ENCODE measurements around the gene COL8A2. TPM values are rescaled to one million over a fixed set of nuclear protein-coding genes. Genes with fewer than 3 reads are reported as not detected.

COL8A2 gene
- total and polyA plus RNA-seq, 2 donors (not counting 3 experiments of a cell fraction or from before 2014, with no cell fraction given), result 1.2 to 1.3 TPM

DNA sequence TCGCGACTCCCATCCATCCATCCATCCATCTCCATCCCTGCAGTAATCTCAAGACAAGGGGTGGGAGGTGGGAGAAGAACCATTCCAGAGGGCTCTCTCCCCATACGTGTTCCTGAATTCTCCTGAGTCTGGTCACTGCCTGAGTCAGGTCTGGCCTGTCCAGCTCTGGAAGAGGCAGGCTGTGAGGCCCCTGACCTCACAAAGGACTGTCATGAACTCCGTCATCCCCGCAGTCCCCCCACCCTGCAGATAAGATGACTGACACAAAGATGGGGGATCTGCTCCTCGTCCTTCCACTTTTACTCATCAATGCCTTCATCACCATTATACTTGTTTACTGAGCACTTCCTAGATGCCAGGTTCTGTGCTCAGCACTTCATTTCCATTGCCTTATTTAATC is 29.3 kb upstream of the COL8A2 start:
- no peaks in the 10 kb centered on the region for H3K9me1 ChIP-seq (replicated peaks; ENCODE audit: control insufficient read depth, extremely low read depth, insufficient read depth, low read length)
- intact Hi-C loops (cut with micrococcal nuclease), result no loop called here
- H3K79me2 ChIP-seq (ENCODE audit: control insufficient read depth, insufficient read depth, low read length), result peaks cover 34% of the 10 kb centered on the region
- DNase-seq (ENCODE audit: low read depth, low spot score), result no peak
- TF ChIP-seq JUN (IDR thresholded peaks at IDR 0.05; ENCODE audit: borderline replicate concordance, insufficient read depth, insufficient read length, low read depth), result no peak
- ChIA-PET POLR2A (no interaction called here), CTCF (interaction anchor here (9.3 kb wide), 1 partner anchor 34 kb away, joined by 201 read pairs; no protein-coding TSS in a partner anchor)
- H3K27ac ChIP-seq (ENCODE audit: insufficient read depth, low read depth, low read length), result no peak overlapping the region
- BruUV-seq (replicated peaks), result no TSS peak
- H3K36me3 ChIP-seq (ENCODE audit: control insufficient read depth in 2 of 2, extremely low read depth in 1 of 2, insufficient read depth in 2 of 2, low read length in 2 of 2), result no peaks in the 10 kb centered on the region
- H3K9me3 ChIP-seq (replicated peaks; ENCODE audit: control insufficient read depth, insufficient read depth, low read length), result no peaks in the 10 kb centered on the region
- H3K4me3 ChIP-seq (replicated peaks in 1 of 3; ENCODE audit: insufficient read depth in 1 of 3, low read depth in 1 of 3, low read length in 3 of 3), result no peak overlapping the region
- H2AFZ ChIP-seq (ENCODE audit: low read depth, low read length), result no peak overlapping the region
- H3K4me1 ChIP-seq (ENCODE audit: control insufficient read depth, extremely low read depth, insufficient read depth, low read length), result peaks cover 46% of the 10 kb centered on the region
- H3K9ac ChIP-seq (replicated peaks; ENCODE audit: extremely low read depth, insufficient read depth, low read length), result no peak overlapping the region
- H4K20me1 ChIP-seq (replicated peaks; ENCODE audit: control insufficient read depth, extremely low read depth, insufficient read depth, low read length), result no peaks in the 10 kb centered on the region
- dilution Hi-C loops (cut with MboI; ENCODE audit: extremely low pct_ligation_motif_present, low sequenced_read_pairs), result no loop called here
- FAIRE-seq, result no peak
- H3K27me3 ChIP-seq (ENCODE audit: control insufficient read depth in 2 of 2, insufficient read depth in 2 of 2, low read length in 2 of 2), result no peaks in the 10 kb centered on the region
- no peak overlapping the region for H3K4me2 ChIP-seq (ENCODE audit: insufficient read depth, low read length)

DNA sequence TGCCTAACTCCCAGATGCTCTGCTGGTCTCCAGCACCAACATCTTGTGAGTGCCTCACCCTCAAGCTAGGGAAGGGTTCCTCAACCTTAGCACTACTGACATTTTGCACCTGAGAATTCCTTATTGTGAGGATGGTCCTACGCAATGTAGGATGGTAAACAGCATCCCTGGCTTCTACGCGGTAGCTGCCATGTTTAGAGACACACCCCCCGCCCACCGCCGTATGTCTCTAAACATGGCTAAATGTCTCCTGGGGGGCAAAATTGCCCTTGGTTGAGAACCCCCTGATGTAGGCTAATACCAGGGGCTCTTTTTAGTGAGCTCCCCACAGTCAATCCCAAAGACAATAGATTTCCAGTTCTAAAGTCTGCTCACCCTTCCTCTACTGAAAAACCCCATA is 28.5 kb upstream of the COL8A2 start:
- no TSS peak for BruUV-seq (replicated peaks)
- dilution Hi-C loops (cut with MboI; ENCODE audit: extremely low pct_ligation_motif_present, low sequenced_read_pairs) (no loop called here), intact Hi-C loops (cut with micrococcal nuclease) (no loop called here)
- H3K4me3 ChIP-seq (replicated peaks in 1 of 3; ENCODE audit: insufficient read depth in 1 of 3, low read depth in 1 of 3, low read length in 3 of 3), result no peak overlapping the region
- no peak overlapping the region for H3K27ac ChIP-seq (ENCODE audit: insufficient read depth, low read depth, low read length)
- no peak overlapping the region for H3K9ac ChIP-seq (replicated peaks; ENCODE audit: extremely low read depth, insufficient read depth, low read length)
- H3K79me2 ChIP-seq (ENCODE audit: control insufficient read depth, insufficient read depth, low read length), result peaks cover 31% of the 10 kb centered on the region
- H3K9me1 ChIP-seq (replicated peaks; ENCODE audit: control insufficient read depth, extremely low read depth, insufficient read depth, low read length), result no peaks in the 10 kb centered on the region
- CTCF ChIA-PET, result interaction anchor here (9.3 kb wide), 1 partner anchor 35 kb away, joined by 201 read pairs; no protein-coding TSS in a partner anchor
- no peaks in the 10 kb centered on the region for H3K9me3 ChIP-seq (replicated peaks; ENCODE audit: control insufficient read depth, insufficient read depth, low read length)
- no peak overlapping the region for H3K4me2 ChIP-seq (ENCODE audit: insufficient read depth, low read length)
- H4K20me1 ChIP-seq (replicated peaks; ENCODE audit: control insufficient read depth, extremely low read depth, insufficient read depth, low read length), result no peaks in the 10 kb centered on the region
- H2AFZ ChIP-seq (ENCODE audit: low read depth, low read length), result no peak overlapping the region
- H3K27me3 ChIP-seq (ENCODE audit: control insufficient read depth in 2 of 2, insufficient read depth in 2 of 2, low read length in 2 of 2), result no peaks in the 10 kb centered on the region
- H3K4me1 ChIP-seq (ENCODE audit: control insufficient read depth, extremely low read depth, insufficient read depth, low read length), result peaks cover 44% of the 10 kb centered on the region
- no peak for DNase-seq (ENCODE audit: low read depth, low spot score)
- no peak for FAIRE-seq
- POLR2A ChIA-PET, result no interaction called here
- TF ChIP-seq, protein P1, sequence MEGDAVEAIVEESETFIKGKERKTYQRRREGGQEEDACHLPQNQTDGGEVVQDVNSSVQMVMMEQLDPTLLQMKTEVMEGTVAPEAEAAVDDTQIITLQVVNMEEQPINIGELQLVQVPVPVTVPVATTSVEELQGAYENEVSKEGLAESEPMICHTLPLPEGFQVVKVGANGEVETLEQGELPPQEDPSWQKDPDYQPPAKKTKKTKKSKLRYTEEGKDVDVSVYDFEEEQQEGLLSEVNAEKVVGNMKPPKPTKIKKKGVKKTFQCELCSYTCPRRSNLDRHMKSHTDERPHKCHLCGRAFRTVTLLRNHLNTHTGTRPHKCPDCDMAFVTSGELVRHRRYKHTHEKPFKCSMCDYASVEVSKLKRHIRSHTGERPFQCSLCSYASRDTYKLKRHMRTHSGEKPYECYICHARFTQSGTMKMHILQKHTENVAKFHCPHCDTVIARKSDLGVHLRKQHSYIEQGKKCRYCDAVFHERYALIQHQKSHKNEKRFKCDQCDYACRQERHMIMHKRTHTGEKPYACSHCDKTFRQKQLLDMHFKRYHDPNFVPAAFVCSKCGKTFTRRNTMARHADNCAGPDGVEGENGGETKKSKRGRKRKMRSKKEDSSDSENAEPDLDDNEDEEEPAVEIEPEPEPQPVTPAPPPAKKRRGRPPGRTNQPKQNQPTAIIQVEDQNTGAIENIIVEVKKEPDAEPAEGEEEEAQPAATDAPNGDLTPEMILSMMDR (IDR thresholded peaks at IDR 0.05; ENCODE audit: extremely low read depth in 1 of 2, insufficient read depth in 1 of 2, low read depth in 1 of 2, low read length in 2 of 2), result no peak
- TF ChIP-seq FOS (IDR thresholded peaks at IDR 0.05; ENCODE audit: borderline replicate concordance, insufficient read depth, low read length) (no peak), EZH2 (IDR thresholded peaks at IDR 0.05; ENCODE audit: borderline replicate concordance, low read depth, low read length, severe bottlenecking) (no peak), GATA2 (IDR thresholded peaks at IDR 0.05; ENCODE audit: insufficient read depth, insufficient read length, low read depth, low read length) (no peak), POLR2AphosphoS5 (IDR thresholded peaks at IDR 0.05; ENCODE audit: insufficient read depth, low read depth, low read length) (no peak), POLR2A (IDR thresholded peaks at IDR 0.05; ENCODE audit: low read depth, low read length) (no peak), MYC (IDR thresholded peaks at IDR 0.05; ENCODE audit: low read depth, low read length) (no peak)
- TF ChIP-seq, protein P2, sequence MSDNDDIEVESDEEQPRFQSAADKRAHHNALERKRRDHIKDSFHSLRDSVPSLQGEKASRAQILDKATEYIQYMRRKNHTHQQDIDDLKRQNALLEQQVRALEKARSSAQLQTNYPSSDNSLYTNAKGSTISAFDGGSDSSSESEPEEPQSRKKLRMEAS (IDR thresholded peaks at IDR 0.05; ENCODE audit: insufficient read depth, insufficient read length), result no peak
- H3K36me3 ChIP-seq (ENCODE audit: control insufficient read depth in 2 of 2, extremely low read depth in 1 of 2, insufficient read depth in 2 of 2, low read length in 2 of 2), result no peaks in the 10 kb centered on the region

Data from endothelial cell of umbilical vein (primary cell).